Esophagus muscularis mucosa (tissue), 4 donors: Measurements from ENCODE around the gene RNASEH1. TPM values are rescaled to one million over a fixed set of nuclear protein-coding genes. Genes with fewer than 3 reads are reported as not detected.
A peak's percentile ranks its signal among the peaks of the same experiment; 100 is the strongest.
"Not testable (repeated sequence)": the region's sequence is repeated elsewhere in the genome, so short reads cannot be mapped to it uniquely, and the experiment has no call there.

Source experiments
- DNase-seq: peaks from one replicate; pipeline ENCODE4 v3.0.0-alpha.2; 2017; ENCODE audit errors: extremely low spot score
- H3K27ac ChIP-seq, 4 donors: fragments of 200-600 bp; sonication (generic); replicated peaks in 1 of 4; 1 replicate in 3 of 4; 2 replicates in 1 of 4; pipeline ENCODE4 v1.5.1; 2016 to 2019; ENCODE audit warnings: mild to moderate bottlenecking in 1 of 4
- H3K27me3 ChIP-seq, 4 donors: fragments of 200-600 bp; sonication (generic); one replicate each; pipeline versions ENCODE4 v1.5.1 to v1.6.0; 2016 to 2019
- H3K36me3 ChIP-seq, 4 donors: fragments of 200-600 bp; sonication (generic); one replicate each; pipeline ENCODE4 v1.5.1; 2016 to 2019
- H3K4me1 ChIP-seq, 4 donors: fragments of 200-600 bp; sonication (generic); one replicate each; pipeline ENCODE4 v1.5.1; 2016 to 2019
- H3K4me3 ChIP-seq, 4 donors: fragments of 200-600 bp; sonication (generic); 1 replicate in 2 of 4; 2 replicates in 2 of 4; pipeline ENCODE4 v1.5.1; 2016 to 2019; ENCODE audit warnings: mild to moderate bottlenecking in 4 of 4, moderate library complexity in 1 of 4
- H3K9me3 ChIP-seq, 4 donors: fragments of 200-600 bp; sonication (generic); 1 replicate in 3 of 4; 2 replicates in 1 of 4; pipeline ENCODE4 v1.5.1; 2016 to 2019
- CTCF ChIP-seq, 3 experiments: fragments of 200-600 bp in 2 of 3; fragments of 450-650 bp in 1 of 3; sonication (generic) in 2 of 3; IDR thresholded peaks; one replicate each; pipeline ENCODE4 v1.5.1; 2017 to 2019; ENCODE audit warnings: antibody characterized with exemption in 3 of 3, mild to moderate bottlenecking in 2 of 3, moderate library complexity in 1 of 3
- EP300 ChIP-seq: sonication (generic); formaldehyde crosslinking; IDR thresholded peaks from one replicate; pipeline ENCODE4 v1.6.1; 2017; ENCODE audit warnings: antibody characterized with exemption
- POLR2A ChIP-seq: fragments of 450-650 bp; IDR thresholded peaks from one replicate; pipeline ENCODE4 v1.6.1; 2017; ENCODE audit warnings: antibody characterized with exemption, moderate library complexity, mild to moderate bottlenecking, low read depth
- POLR2AphosphoS5 ChIP-seq, 2 donors: sonication (generic); formaldehyde crosslinking; IDR thresholded peaks; one replicate each; pipeline ENCODE4 v1.6.1; 2017; ENCODE audit warnings: antibody characterized with exemption in 2 of 2
- WGBS: methylation state at CpG from one replicate; pipeline ENCODE4 v1.1.5; 2018; 5-methylcytosine and 5-hydroxymethylcytosine counted together
- intact Hi-C: fragments of 100-400 bp; cut with DNase I; formaldehyde crosslinking; loops from one replicate; pipeline ENCODE4 v1.15.1; 2023
- total RNA-seq, 4 donors: library from RNA; depleted of rRNA; stranded (reverse); fragments of >200 nt; gene quantifications; one replicate each; pipeline versions ENCODE4 v1.1.0 to v1.2.1, GENCODE V29; 2016

Gene RNASEH1
- total RNA-seq, 4 donors from 2014 or later = 30.2 to 36.5 (median 34.5) TPM

- WGBS = 84% methylated on average over 13 of the region's 13 CpGs
- Histone ChIP-seq H3K9me3 (no peaks in the 10 kb centered on the region), H3K27me3 (no peaks in the 10 kb centered on the region), H3K4me1 (peaks cover 28 to 55% (median 53%) of the 10 kb centered on the region in 4 donors), H3K4me3 (no peak overlapping the region), H3K27ac (peak overlapping the region in 1 of 4 donors; percentile 11), H3K36me3 (peaks cover 34 to 72% (median 69%) of the 10 kb centered on the region in 4 donors)
- TF ChIP-seq EP300 = no peak
- TF ChIP-seq POLR2A = no peak
- TF ChIP-seq CTCF (IDR thresholded peaks at IDR 0.05) = no peak
- no peak for TF ChIP-seq POLR2AphosphoS5 (IDR thresholded peaks at IDR 0.05)
- intact Hi-C loops = no loop called here
- DNase-seq = no peak
Observed at GRCh38 chr2:3581367-3582262, 23.5 kb upstream of the RNASEH1 start.

GRCh38 chr2:3580449-3580848, 22.3 kb upstream of the RNASEH1 start:
- intact Hi-C loops = no loop called here
- Histone ChIP-seq H3K27ac (no peak overlapping the region), H3K4me3 (no peak overlapping the region), H3K4me1 (peaks cover 30 to 55% (median 52%) of the 10 kb centered on the region in 4 donors), H3K36me3 (peaks cover 34 to 77% (median 71%) of the 10 kb centered on the region in 4 donors), H3K27me3 (no peaks in the 10 kb centered on the region), H3K9me3 (no peaks in the 10 kb centered on the region)
- TF ChIP-seq POLR2AphosphoS5 (IDR thresholded peaks at IDR 0.05) (no peak), CTCF (IDR thresholded peaks at IDR 0.05) (no peak)
- no peak for DNase-seq
- 82% methylated on average over 5 of the region's 5 CpGs for WGBS

DNA sequence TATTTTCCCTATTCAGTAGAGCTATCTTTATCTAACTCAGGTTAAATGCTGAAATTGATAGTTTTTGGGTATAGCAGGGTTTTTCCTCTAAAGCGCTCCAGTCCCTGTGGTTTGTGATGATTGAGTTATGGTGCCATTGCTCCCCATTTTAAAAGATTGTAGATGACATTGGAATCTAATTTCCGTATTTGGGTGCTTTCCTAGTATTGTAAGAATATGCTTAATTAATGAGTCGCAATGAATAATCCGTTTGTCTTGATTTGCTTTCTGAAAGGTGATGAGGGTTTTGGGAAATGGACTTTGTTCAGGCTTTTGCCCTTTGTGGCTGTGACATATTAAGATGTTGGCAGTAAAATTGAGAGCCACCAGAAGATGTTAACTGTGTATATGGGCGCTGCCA, 20.9 kb upstream of the RNASEH1 start:
- H3K9me3 ChIP-seq = no peaks in the 10 kb centered on the region
- no peak overlapping the region for H3K4me3 ChIP-seq
- TF ChIP-seq POLR2A (no peak), POLR2AphosphoS5 (IDR thresholded peaks at IDR 0.05) (no peak), CTCF (IDR thresholded peaks at IDR 0.05) (no peak), EP300 (no peak)
- H3K27ac ChIP-seq = peak overlapping the region in 2 of 4 donors; percentile 11 to 16
- peaks cover 34 to 77% (median 68%) of the 10 kb centered on the region in 4 donors for H3K36me3 ChIP-seq
- no peaks in the 10 kb centered on the region for H3K27me3 ChIP-seq
- peaks cover 35 to 56% (median 45%) of the 10 kb centered on the region in 4 donors for H3K4me1 ChIP-seq
- intact Hi-C loops = loop anchor here (5.0 kb wide), 2 partner anchors 62 to 202 kb away; partner anchors contain the start of genes ADI1, EIPR1 and TRAPPC12
- no peak for DNase-seq
- 71% methylated on average over 5 of the region's 5 CpGs for WGBS

- H3K4me3 ChIP-seq = peak overlapping the region; percentile 71 to 87 (median 80)
- intact Hi-C loops = loop anchor here (5.0 kb wide), 2 partner anchors 59 to 199 kb away; partner anchors contain the start of genes ADI1, EIPR1 and TRAPPC12
- not testable (repeated sequence) for H3K9me3 ChIP-seq, H3K27me3 ChIP-seq, DNase-seq
- peak overlapping the region; percentile 86 to 93 (median 89) for H3K27ac ChIP-seq
- H3K4me1 ChIP-seq = peaks cover 35 to 59% (median 45%) of the 10 kb centered on the region in 4 donors
- WGBS = 74% methylated on average over 10 of the region's 10 CpGs
- peaks cover 26 to 51% (median 46%) of the 10 kb centered on the region in 4 donors for H3K36me3 ChIP-seq
Observed at GRCh38 chr2:3576263-3576630, 18.1 kb upstream of the RNASEH1 start.

GRCh38 chr2:3575534-3576262, 17.6 kb upstream of the RNASEH1 start:
- no peak for TF ChIP-seq CTCF (IDR thresholded peaks at IDR 0.05)
- no peak for TF ChIP-seq POLR2AphosphoS5 (IDR thresholded peaks at IDR 0.05)
- TF ChIP-seq EP300 = no peak
- no peak for TF ChIP-seq POLR2A
- peak overlapping the region; percentile 86 to 93 (median 89) for H3K27ac ChIP-seq
- DNase-seq = no peak
- H3K27me3 ChIP-seq = no peaks in the 10 kb centered on the region
- H3K4me3 ChIP-seq = peak overlapping the region; percentile 71 to 87 (median 80)
- H3K4me1 ChIP-seq = peaks cover 35 to 59% (median 45%) of the 10 kb centered on the region in 4 donors
- peaks cover 21 to 46% (median 41%) of the 10 kb centered on the region in 4 donors for H3K36me3 ChIP-seq
- 5% methylated on average over 21 of the region's 54 CpGs for WGBS
- intact Hi-C loops = loop anchor here (2.0 to 5.0 kb wide), 3 partner anchors 17 to 198 kb away; partner anchors contain the start of genes ADI1, EIPR1, RNASEH1 and TRAPPC12
- no peaks in the 10 kb centered on the region for H3K9me3 ChIP-seq
